ENCODE measurements around the gene ANAPC13. TPM values are rescaled to one million over a fixed set of nuclear protein-coding genes. Genes with fewer than 3 reads are reported as not detected.

Gene ANAPC13
- total and polyA plus RNA-seq, 2 of the 13 experiments (the other 11 are each of a cell fraction or from before 2014, with no cell fraction given): 48.7 to 69.1 TPM

- no peak for TF ChIP-seq MAFG (CRISPR knock-in tag; IDR thresholded peaks at IDR 0.05)
- peak; percentile 46; the same call in 1 of the 2 replicates for TF ChIP-seq ZBTB26 (CRISPR knock-in tag; IDR thresholded peaks at IDR 0.05; ENCODE audit: borderline replicate concordance)
- no peak for TF ChIP-seq REXO4 (CRISPR knock-in tag; IDR thresholded peaks at IDR 0.05; ENCODE audit: borderline replicate concordance)
- TF ChIP-seq ZSCAN29 (CRISPR knock-in tag; conservative IDR thresholded peaks at IDR 0.05): peak; percentile 64; the same call in 1 of the 2 replicates
- TF ChIP-seq TBX3 (IDR thresholded peaks at IDR 0.05; ENCODE audit: borderline replicate concordance): peak; percentile 15; the same call in 1 of the 2 replicates
- TF ChIP-seq JUNB (CRISPR knock-in tag; IDR thresholded peaks at IDR 0.05; ENCODE audit: borderline replicate concordance): no peak; the same call in 1 of the 2 replicates
- peak; percentile 86 for TF ChIP-seq CEBPB (IDR thresholded peaks at IDR 0.05; ENCODE audit: borderline replicate concordance, low read depth, low read length)
- no peak; the same call in 1 of the 2 replicates for TF ChIP-seq ETV6 (CRISPR knock-in tag; conservative IDR thresholded peaks at IDR 0.05)
- TF ChIP-seq ZNF660 (CRISPR knock-in tag; IDR thresholded peaks at IDR 0.05; ENCODE audit: borderline replicate concordance, low read depth): no peak
- TF ChIP-seq, protein P1, sequence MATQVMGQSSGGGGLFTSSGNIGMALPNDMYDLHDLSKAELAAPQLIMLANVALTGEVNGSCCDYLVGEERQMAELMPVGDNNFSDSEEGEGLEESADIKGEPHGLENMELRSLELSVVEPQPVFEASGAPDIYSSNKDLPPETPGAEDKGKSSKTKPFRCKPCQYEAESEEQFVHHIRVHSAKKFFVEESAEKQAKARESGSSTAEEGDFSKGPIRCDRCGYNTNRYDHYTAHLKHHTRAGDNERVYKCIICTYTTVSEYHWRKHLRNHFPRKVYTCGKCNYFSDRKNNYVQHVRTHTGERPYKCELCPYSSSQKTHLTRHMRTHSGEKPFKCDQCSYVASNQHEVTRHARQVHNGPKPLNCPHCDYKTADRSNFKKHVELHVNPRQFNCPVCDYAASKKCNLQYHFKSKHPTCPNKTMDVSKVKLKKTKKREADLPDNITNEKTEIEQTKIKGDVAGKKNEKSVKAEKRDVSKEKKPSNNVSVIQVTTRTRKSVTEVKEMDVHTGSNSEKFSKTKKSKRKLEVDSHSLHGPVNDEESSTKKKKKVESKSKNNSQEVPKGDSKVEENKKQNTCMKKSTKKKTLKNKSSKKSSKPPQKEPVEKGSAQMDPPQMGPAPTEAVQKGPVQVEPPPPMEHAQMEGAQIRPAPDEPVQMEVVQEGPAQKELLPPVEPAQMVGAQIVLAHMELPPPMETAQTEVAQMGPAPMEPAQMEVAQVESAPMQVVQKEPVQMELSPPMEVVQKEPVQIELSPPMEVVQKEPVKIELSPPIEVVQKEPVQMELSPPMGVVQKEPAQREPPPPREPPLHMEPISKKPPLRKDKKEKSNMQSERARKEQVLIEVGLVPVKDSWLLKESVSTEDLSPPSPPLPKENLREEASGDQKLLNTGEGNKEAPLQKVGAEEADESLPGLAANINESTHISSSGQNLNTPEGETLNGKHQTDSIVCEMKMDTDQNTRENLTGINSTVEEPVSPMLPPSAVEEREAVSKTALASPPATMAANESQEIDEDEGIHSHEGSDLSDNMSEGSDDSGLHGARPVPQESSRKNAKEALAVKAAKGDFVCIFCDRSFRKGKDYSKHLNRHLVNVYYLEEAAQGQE (IDR thresholded peaks at IDR 0.05; ENCODE audit: borderline replicate concordance in 1 of 2, low read depth in 1 of 2, low read length in 2 of 2): no peak; a peak in 1 of 4 replicates
- TF ChIP-seq SUZ12 (IDR thresholded peaks at IDR 0.05; ENCODE audit: low read depth, low read length): no peak
- TF ChIP-seq TEAD2 (CRISPR knock-in tag; IDR thresholded peaks at IDR 0.05): no peak
- no peak for TF ChIP-seq ZNF251 (CRISPR knock-in tag; IDR thresholded peaks at IDR 0.05)
- TF ChIP-seq POLR2A (IDR thresholded peaks at IDR 0.05; ENCODE audit: insufficient read depth in 1 of 2, low read depth in 2 of 2, low read length in 2 of 2): peak; percentile 75 to 88
- TF ChIP-seq TGIF2 (CRISPR knock-in tag; IDR thresholded peaks at IDR 0.05): peak; percentile 86
- TF ChIP-seq, protein P2, sequence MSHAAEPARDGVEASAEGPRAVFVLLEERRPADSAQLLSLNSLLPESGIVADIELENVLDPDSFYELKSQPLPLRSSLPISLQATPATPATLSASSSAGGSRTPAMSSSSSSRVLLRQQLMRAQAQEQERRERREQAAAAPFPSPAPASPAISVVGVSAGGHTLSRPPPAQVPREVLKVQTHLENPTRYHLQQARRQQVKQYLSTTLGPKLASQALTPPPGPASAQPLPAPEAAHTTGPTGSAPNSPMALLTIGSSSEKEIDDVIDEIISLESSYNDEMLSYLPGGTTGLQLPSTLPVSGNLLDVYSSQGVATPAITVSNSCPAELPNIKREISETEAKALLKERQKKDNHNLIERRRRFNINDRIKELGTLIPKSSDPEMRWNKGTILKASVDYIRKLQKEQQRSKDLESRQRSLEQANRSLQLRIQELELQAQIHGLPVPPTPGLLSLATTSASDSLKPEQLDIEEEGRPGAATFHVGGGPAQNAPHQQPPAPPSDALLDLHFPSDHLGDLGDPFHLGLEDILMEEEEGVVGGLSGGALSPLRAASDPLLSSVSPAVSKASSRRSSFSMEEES (CRISPR knock-in tag; IDR thresholded peaks at IDR 0.05): peak; percentile 42
- TF ChIP-seq ZNF317 (CRISPR knock-in tag; IDR thresholded peaks at IDR 0.05): peak; percentile 58
- no peak for TF ChIP-seq LCORL (IDR thresholded peaks at IDR 0.05)
- TF ChIP-seq LCORL (CRISPR knock-in tag; IDR thresholded peaks at IDR 0.05): peak; percentile 1; the same call in 1 of the 2 replicates
- no peak for TF ChIP-seq RCOR2 (CRISPR knock-in tag; IDR thresholded peaks at IDR 0.05)
- TF ChIP-seq, protein P3, sequence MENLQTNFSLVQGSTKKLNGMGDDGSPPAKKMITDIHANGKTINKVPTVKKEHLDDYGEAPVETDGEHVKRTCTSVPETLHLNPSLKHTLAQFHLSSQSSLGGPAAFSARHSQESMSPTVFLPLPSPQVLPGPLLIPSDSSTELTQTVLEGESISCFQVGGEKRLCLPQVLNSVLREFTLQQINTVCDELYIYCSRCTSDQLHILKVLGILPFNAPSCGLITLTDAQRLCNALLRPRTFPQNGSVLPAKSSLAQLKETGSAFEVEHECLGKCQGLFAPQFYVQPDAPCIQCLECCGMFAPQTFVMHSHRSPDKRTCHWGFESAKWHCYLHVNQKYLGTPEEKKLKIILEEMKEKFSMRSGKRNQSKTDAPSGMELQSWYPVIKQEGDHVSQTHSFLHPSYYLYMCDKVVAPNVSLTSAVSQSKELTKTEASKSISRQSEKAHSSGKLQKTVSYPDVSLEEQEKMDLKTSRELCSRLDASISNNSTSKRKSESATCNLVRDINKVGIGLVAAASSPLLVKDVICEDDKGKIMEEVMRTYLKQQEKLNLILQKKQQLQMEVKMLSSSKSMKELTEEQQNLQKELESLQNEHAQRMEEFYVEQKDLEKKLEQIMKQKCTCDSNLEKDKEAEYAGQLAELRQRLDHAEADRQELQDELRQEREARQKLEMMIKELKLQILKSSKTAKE (CRISPR knock-in tag; IDR thresholded peaks at IDR 0.05; ENCODE audit: borderline replicate concordance): 0 out of 2 replicates have a peak, but pooled peaks have one; percentile 49
Observed at GRCh38 chr3:134485718-134486576, at the start of gene ANAPC13, which contains the start of gene CEP63 (continued).

All from HepG2 (cell line).